HepG2 (cell line): ENCODE results near the gene GNRH2. TPM values are rescaled to one million over a fixed set of nuclear protein-coding genes. Genes with fewer than 3 reads are reported as not detected.

Experiments used
- BRCA1 ChIP-seq: sonication (generic); formaldehyde crosslinking; IDR thresholded peaks from 2 replicates; pipeline ENCODE4 v1.4.0; 2020; ENCODE audit warnings: missing genetic modification reagents
- FLYWCH1 ChIP-seq: sonication (generic); formaldehyde crosslinking; IDR thresholded peaks from 2 replicates; pipeline ENCODE4 v1.8.1; 2023; ENCODE audit warnings: mild to moderate bottlenecking, missing genetic modification reagents
- GPN1 ChIP-seq: sonication (generic); formaldehyde crosslinking; IDR thresholded peaks from 2 replicates; pipeline ENCODE4 v1.5.1; 2020; ENCODE audit warnings: missing genetic modification reagents, borderline replicate concordance
- HCFC1 ChIP-seq: fragments of 150-350 bp; IDR thresholded peaks from 2 replicates; pipeline ENCODE4 v1.6.1; 2014; ENCODE audit warnings: low read depth, low read length
- NFE2L2 ChIP-seq: fragments of 150-350 bp; IDR thresholded peaks from 2 replicates; pipeline ENCODE4 v1.6.1; 2014; ENCODE audit warnings: low read length
- SALL2 ChIP-seq: sonication (generic); formaldehyde crosslinking; IDR thresholded peaks from 2 replicates; pipeline ENCODE4 v1.8.1; 2023; ENCODE audit warnings: mild to moderate bottlenecking, missing genetic modification reagents, inconsistent platforms
- SRSF4 ChIP-seq: fragments of 200-400 bp; formaldehyde crosslinking; IDR thresholded peaks from one replicate; pipeline ENCODE4 v1.6.1; 2018; ENCODE audit warnings: mild to moderate bottlenecking, low read depth, low read length, moderate library complexity; ENCODE audit not compliant: poor library complexity, severe bottlenecking
- ZNF510 ChIP-seq: sonication (generic); formaldehyde crosslinking; IDR thresholded peaks from 2 replicates; pipeline ENCODE4 v1.4.0; 2020; ENCODE audit warnings: low read depth, mild to moderate bottlenecking, missing genetic modification reagents
- ZNF550 ChIP-seq: sonication (generic); formaldehyde crosslinking; IDR thresholded peaks from 2 replicates; pipeline ENCODE4 v1.4.0; 2020; ENCODE audit warnings: mild to moderate bottlenecking, missing genetic modification reagents, borderline replicate concordance
- ZSCAN12 ChIP-seq: sonication (generic); formaldehyde crosslinking; IDR thresholded peaks from 2 replicates; pipeline ENCODE4 v1.9.0; 2021; ENCODE audit warnings: mild to moderate bottlenecking, missing genetic modification reagents
- polyA plus RNA-seq, 8 experiments: library from polyadenylated mRNA; depleted of rRNA in 3 of 8; stranded (reverse) in 7 of 8; unstranded in 1 of 8; fragments of >200 nt; fragmentation: Illumina TruSeq in 4 of 8; extraction: Trizol in 4 of 8; gene quantifications; 2 replicates each; pipeline versions ENCODE4 v1.2.1 to v1.2.3, GENCODE V29; 2011 to 2016; ENCODE audit warnings: low read depth in 4 of 8, missing spikeins in 1 of 8, mixed read lengths in 1 of 8; ENCODE audit not compliant: insufficient read depth in 1 of 8
- total RNA-seq, 5 experiments: library from RNA; depleted of rRNA; stranded (reverse); fragments of >200 nt; fragmentation: Illumina TruSeq; extraction: Trizol; gene quantifications; 2 replicates each; pipeline ENCODE4 v1.2.3, GENCODE V29; 2016; ENCODE audit warnings: low read depth in 1 of 5
- TF ChIP-seq, protein P1 (sequence below): sonication (generic); formaldehyde crosslinking; IDR thresholded peaks from 2 replicates; pipeline ENCODE4 v1.5.1; 2020; ENCODE audit warnings: mild to moderate bottlenecking, moderate library complexity, missing genetic modification reagents
- TF ChIP-seq, protein P2 (sequence below): sonication (generic); formaldehyde crosslinking; IDR thresholded peaks from 2 replicates; pipeline ENCODE4 v1.4.0; 2020; ENCODE audit warnings: missing genetic modification reagents
- TF ChIP-seq, protein P3 (sequence below): sonication (generic); formaldehyde crosslinking; IDR thresholded peaks from 2 replicates; pipeline ENCODE4 v1.5.1; 2020; ENCODE audit warnings: missing genetic modification reagents, mild to moderate bottlenecking, borderline replicate concordance
- TF ChIP-seq, protein P4 (sequence below): sonication (generic); IDR thresholded peaks from 2 replicates; pipeline ENCODE4 v1.6.1; 2016; ENCODE audit warnings: low read depth, borderline replicate concordance
- TF ChIP-seq, protein P5 (sequence below): sonication (generic); formaldehyde crosslinking; IDR thresholded peaks from 2 replicates; pipeline ENCODE4 v1.4.0; 2020; ENCODE audit warnings: missing genetic modification reagents, mild to moderate bottlenecking, borderline replicate concordance
- TF ChIP-seq, protein P6 (sequence below): sonication (generic); formaldehyde crosslinking; IDR thresholded peaks from 2 replicates; pipeline ENCODE4 v1.8.1; 2023; ENCODE audit warnings: mild to moderate bottlenecking, missing genetic modification reagents

The GNRH2 gene
- total and polyA plus RNA-seq, 2 of the 13 experiments (the other 11 are each of a cell fraction or from before 2014, with no cell fraction given), result 0.28 TPM; not detected in 1

DNA sequence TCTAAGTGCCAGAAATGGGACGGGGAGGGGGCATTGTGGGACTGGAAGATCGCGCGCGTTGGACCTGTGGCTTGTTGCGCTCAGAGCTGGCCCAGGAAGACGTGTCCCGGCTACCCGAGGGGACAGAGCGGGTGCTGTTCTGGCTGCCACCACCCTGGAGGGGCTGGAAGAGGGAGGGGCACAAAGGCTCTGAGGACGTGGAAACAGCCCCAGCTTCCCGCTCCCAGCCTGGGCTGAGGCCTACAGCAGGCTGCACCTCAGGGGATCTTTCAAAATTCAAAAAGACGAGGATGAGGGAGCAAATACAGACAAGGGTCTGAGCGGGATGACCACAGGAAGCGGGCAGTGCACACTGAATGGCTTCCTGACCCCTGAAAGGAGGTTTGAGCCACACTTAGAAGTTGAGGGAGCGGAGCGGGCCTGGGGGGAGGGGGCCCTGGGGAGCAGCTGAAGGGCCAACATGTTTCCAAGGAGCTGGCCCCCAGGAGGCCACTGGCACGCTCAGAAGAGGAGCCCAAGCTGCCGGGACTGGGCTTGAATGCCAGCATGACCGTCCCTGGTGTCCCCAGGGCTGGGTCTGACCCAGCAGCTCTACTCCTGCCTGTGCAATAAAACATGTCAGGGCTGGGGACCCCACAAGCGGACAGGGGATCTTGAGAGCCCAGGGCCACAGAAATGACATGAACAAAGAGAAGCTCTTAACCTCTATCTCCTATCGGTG lies 29.3 kb downstream of the GNRH2 start (continued):
- TF ChIP-seq, protein P1, sequence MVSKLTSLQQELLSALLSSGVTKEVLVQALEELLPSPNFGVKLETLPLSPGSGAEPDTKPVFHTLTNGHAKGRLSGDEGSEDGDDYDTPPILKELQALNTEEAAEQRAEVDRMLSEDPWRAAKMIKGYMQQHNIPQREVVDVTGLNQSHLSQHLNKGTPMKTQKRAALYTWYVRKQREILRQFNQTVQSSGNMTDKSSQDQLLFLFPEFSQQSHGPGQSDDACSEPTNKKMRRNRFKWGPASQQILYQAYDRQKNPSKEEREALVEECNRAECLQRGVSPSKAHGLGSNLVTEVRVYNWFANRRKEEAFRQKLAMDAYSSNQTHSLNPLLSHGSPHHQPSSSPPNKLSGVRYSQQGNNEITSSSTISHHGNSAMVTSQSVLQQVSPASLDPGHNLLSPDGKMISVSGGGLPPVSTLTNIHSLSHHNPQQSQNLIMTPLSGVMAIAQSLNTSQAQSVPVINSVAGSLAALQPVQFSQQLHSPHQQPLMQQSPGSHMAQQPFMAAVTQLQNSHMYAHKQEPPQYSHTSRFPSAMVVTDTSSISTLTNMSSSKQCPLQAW (CRISPR knock-in tag), result 0 out of 2 replicates have a peak, but pooled peaks have one; percentile 3
- no peak for TF ChIP-seq HCFC1
- no peak for TF ChIP-seq SRSF4
- TF ChIP-seq ZNF550, result no peak
- TF ChIP-seq, protein P2, sequence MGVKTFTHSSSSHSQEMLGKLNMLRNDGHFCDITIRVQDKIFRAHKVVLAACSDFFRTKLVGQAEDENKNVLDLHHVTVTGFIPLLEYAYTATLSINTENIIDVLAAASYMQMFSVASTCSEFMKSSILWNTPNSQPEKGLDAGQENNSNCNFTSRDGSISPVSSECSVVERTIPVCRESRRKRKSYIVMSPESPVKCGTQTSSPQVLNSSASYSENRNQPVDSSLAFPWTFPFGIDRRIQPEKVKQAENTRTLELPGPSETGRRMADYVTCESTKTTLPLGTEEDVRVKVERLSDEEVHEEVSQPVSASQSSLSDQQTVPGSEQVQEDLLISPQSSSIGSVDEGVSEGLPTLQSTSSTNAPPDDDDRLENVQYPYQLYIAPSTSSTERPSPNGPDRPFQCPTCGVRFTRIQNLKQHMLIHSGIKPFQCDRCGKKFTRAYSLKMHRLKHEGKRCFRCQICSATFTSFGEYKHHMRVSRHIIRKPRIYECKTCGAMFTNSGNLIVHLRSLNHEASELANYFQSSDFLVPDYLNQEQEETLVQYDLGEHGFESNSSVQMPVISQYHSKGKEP (CRISPR knock-in tag), result no peak
- TF ChIP-seq ZSCAN12 (CRISPR knock-in tag), result no peak
- TF ChIP-seq, protein P3, sequence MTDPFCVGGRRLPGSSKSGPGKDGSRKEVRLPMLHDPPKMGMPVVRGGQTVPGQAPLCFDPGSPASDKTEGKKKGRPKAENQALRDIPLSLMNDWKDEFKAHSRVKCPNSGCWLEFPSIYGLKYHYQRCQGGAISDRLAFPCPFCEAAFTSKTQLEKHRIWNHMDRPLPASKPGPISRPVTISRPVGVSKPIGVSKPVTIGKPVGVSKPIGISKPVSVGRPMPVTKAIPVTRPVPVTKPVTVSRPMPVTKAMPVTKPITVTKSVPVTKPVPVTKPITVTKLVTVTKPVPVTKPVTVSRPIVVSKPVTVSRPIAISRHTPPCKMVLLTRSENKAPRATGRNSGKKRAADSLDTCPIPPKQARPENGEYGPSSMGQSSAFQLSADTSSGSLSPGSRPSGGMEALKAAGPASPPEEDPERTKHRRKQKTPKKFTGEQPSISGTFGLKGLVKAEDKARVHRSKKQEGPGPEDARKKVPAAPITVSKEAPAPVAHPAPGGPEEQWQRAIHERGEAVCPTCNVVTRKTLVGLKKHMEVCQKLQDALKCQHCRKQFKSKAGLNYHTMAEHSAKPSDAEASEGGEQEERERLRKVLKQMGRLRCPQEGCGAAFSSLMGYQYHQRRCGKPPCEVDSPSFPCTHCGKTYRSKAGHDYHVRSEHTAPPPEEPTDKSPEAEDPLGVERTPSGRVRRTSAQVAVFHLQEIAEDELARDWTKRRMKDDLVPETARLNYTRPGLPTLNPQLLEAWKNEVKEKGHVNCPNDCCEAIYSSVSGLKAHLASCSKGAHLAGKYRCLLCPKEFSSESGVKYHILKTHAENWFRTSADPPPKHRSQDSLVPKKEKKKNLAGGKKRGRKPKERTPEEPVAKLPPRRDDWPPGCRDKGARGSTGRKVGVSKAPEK (CRISPR knock-in tag), result peak; percentile 74; the same call in 1 of the 2 replicates
- no peak for TF ChIP-seq BRCA1
- no peak for TF ChIP-seq NFE2L2
- TF ChIP-seq, protein P4, sequence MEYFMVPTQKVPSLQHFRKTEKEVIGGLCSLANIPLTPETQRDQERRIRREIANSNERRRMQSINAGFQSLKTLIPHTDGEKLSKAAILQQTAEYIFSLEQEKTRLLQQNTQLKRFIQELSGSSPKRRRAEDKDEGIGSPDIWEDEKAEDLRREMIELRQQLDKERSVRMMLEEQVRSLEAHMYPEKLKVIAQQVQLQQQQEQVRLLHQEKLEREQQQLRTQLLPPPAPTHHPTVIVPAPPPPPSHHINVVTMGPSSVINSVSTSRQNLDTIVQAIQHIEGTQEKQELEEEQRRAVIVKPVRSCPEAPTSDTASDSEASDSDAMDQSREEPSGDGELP, result no peak
- TF ChIP-seq SALL2 (CRISPR knock-in tag), result no peak
- TF ChIP-seq FLYWCH1 (CRISPR knock-in tag), result no peak
- TF ChIP-seq ZNF510 (CRISPR knock-in tag), result no peak
- TF ChIP-seq, protein P5, sequence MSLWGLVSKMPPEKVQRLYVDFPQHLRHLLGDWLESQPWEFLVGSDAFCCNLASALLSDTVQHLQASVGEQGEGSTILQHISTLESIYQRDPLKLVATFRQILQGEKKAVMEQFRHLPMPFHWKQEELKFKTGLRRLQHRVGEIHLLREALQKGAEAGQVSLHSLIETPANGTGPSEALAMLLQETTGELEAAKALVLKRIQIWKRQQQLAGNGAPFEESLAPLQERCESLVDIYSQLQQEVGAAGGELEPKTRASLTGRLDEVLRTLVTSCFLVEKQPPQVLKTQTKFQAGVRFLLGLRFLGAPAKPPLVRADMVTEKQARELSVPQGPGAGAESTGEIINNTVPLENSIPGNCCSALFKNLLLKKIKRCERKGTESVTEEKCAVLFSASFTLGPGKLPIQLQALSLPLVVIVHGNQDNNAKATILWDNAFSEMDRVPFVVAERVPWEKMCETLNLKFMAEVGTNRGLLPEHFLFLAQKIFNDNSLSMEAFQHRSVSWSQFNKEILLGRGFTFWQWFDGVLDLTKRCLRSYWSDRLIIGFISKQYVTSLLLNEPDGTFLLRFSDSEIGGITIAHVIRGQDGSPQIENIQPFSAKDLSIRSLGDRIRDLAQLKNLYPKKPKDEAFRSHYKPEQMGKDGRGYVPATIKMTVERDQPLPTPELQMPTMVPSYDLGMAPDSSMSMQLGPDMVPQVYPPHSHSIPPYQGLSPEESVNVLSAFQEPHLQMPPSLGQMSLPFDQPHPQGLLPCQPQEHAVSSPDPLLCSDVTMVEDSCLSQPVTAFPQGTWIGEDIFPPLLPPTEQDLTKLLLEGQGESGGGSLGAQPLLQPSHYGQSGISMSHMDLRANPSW, result no peak
- TF ChIP-seq, protein P6, sequence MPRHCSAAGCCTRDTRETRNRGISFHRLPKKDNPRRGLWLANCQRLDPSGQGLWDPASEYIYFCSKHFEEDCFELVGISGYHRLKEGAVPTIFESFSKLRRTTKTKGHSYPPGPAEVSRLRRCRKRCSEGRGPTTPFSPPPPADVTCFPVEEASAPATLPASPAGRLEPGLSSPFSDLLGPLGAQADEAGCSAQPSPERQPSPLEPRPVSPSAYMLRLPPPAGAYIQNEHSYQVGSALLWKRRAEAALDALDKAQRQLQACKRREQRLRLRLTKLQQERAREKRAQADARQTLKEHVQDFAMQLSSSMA, result no peak
- TF ChIP-seq GPN1, result no peak
